GM20431 (cell line): ENCODE measurements around the gene TANC1.

Experiments used
- in situ Hi-C: fragments of 300-500 bp; cut with MseI, MboI; formaldehyde crosslinking; loops from one replicate; pipeline ENCODE4 v1.15.0; 2020; ENCODE audit warnings: low sequenced_read_pairs; ENCODE audit not compliant: unreplicated experiment

Gene TANC1

DNA sequence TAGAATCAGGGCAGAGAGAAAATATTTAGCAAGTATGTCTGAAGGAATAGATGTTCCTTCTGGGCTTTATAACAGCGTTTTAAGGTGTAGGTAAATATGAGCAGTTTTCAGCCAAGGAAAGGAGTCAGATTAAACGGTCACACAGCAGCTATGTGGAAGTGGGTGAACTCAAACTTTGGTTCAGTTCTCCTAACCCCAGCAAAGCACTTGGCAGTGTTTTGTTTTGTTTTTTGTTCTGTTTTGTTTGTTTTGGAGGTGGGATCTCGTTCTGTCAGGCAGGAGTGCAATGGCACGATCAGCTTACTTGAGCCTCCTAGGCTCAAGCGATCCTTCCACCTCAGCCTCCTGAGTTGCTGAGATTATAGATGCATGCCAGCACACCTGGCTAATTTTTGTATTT lies 24.6 kb downstream of the TANC1 start:
- in situ Hi-C loops, result no loop called here

GRCh38 chr2:158993721-158994587 lies 25.5 kb downstream of the TANC1 start:
- in situ Hi-C loops, result no loop called here

GRCh38 chr2:158994920-158995676 lies 26.7 kb downstream of the TANC1 start:
- in situ Hi-C loops, result no loop called here

GRCh38 chr2:158995677-158996049 lies 27.2 kb downstream of the TANC1 start:
- in situ Hi-C loops, result no loop called here

DNA sequence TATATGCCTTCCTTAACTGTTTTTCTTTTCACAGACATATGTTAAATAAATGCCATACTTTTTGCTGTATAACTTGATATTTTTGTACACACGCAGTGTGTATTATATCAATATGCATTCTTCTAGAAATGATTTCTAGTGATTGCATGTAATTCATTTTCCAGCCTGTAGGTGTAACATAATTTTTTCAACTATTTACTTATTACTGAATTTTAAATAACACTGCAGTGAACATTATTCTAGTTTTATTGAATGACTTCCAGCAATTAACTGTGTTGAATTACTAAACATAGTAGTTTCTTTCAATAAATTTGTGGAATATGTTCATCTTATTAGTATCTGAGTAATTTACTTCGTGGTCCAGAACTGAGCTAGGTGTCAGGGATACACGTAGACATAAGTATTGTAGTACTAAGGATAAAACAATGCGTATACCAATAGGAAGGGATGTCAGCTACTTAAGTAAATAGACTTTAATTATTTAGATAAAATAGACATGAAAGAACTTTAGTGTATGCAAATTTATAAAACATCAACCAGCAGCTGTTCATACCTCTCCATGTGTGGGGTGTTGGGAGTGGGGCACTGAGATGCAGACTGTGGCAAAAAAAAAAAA lies 28.0 kb downstream of the TANC1 start:
- in situ Hi-C loops, result no loop called here

- in situ Hi-C loops, result no loop called here
Measured at GRCh38 chr2:158997037-158997790, 28.8 kb downstream of the TANC1 start.

- in situ Hi-C loops, result no loop called here
Measured at GRCh38 chr2:158998551-158999248, 30.3 kb downstream of the TANC1 start.

DNA sequence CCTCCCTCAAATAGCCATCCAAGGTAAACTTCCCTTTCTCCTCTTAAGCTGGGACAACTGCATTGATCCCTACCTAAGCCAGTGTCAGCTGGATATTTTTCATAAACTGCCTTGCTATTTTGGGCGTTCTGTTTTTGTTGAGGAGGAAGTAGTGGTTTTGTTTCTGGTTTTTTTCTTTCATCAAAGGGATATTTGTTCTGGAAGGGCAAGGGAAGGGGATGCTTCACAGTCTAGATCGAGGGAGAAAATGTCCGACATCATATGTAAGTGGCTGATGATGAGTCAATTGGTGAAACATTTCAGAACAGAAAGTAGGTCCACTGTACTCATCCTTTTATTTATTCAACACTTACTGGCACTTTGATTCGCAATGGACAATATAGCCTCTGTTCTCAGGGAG lies 31.0 kb downstream of the TANC1 start:
- in situ Hi-C loops, result no loop called here

DNA sequence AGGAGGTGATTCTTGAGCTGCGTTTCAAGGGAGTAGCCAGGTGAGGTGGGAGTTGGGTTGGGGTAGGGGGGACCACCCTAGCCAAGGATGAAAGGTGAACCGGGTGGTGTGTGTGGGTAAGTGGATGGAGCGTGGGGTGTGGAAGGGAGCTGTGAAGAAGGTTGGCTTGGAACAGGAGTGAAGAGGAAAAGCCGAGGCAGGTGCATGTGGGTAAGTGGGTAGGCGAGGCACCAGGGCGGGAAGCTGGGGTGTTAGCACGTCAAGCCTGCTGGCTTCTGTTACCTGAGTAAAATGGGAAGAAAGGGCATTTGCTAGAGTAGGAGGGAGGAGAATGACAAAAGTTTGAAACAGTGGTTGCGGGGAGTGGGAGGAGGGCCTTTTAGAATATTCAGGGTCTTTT lies 31.6 kb downstream of the TANC1 start:
- in situ Hi-C loops, result no loop called here

DNA sequence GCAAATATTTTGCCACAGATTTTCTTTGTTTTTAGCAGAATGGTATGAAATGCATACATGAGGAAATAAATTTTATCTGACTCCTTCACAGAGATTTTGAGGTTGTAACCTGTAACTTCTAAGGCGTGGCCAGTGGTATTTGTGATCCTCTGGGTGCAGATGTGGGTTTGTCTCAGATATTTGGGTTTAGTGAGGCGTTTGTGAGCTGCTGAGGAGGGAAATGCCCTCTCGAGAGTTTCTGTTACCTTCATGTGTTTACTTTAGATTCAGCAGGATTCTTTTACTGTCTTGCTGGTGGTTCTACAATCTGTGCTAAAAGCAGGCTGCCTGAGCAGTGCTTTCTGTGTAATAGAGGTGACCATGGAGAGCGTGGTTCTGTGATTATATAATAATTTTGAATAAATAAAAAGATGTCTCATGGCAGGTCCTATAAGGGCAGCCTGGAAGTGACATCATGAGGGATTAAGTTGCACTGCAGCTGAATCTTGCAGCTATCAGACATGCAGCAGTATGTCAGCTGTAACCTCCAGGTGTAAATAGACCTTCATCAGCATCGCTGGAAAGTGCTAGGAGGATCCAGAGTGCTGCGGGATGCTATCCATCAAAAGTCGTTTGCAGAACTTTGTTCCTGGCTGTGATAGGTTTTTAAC lies 34.1 kb downstream of the TANC1 start:
- in situ Hi-C loops, result no loop called here

DNA sequence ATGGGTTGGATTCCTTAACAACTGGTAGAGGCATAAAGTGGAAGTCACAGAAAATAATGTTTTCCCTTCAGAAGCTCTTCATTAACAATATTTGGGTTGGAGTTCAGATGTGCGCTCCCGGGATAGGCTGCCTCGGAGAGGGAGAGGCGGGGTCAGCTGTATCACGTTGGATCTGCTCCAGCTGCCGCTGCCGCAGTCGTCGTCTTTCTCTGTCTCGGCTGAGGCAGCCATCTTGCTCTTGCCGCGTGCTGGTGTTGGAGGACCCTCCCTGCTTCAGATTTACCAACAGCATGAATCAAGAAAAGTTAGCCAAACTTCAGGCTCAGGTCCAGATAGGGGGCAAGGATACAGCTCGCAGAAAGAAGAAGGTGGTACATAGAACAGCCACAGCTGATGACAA lies 35.1 kb downstream of the TANC1 start:
- in situ Hi-C loops, result no loop called here

DNA sequence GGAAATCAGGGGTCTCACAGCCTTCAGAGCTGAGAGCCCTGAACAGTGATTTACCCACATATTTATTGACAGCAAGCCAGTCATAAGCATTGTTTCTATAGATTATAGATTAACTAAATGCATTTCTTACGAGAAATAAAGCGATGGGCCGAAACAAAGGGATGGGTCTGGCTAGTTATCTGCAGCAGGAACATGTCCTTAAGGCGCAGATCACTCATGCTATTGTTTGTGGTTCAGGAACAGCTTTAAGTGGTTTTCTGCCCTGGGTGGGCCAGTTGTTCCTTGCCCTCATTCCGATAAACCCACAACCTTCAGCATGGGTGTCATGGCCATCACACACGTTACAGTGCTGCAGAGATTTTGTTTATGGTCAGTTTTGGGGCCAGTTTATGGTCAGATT lies 36.4 kb downstream of the TANC1 start:
- in situ Hi-C loops, result no loop called here

- in situ Hi-C loops, result no loop called here
Measured at GRCh38 chr2:159009940-159010339, 41.5 kb downstream of the TANC1 start.

GRCh38 chr2:159010340-159010739 lies 41.9 kb downstream of the TANC1 start:
- in situ Hi-C loops, result no loop called here

GRCh38 chr2:159010963-159011362 lies 42.5 kb downstream of the TANC1 start:
- in situ Hi-C loops, result no loop called here

DNA sequence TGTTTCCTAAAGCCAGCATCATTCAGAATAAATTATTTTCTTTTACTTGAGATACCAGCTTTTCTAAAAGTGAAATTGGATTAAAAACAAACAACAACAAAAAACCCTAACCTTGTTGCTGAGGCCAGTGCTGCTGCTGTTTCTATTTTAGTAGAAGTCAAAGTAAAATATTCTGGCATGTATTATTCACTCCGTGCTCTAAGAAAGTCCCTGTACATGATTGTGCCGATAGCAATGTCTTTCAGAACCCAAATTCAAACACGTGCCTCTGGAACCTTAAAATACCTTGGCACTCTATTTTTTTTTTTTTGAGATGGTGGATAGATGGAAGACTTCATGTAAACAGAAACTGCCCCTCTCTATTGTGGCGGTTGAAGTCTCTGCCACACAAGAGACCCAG lies 43.7 kb downstream of the TANC1 start:
- in situ Hi-C loops, result no loop called here

DNA sequence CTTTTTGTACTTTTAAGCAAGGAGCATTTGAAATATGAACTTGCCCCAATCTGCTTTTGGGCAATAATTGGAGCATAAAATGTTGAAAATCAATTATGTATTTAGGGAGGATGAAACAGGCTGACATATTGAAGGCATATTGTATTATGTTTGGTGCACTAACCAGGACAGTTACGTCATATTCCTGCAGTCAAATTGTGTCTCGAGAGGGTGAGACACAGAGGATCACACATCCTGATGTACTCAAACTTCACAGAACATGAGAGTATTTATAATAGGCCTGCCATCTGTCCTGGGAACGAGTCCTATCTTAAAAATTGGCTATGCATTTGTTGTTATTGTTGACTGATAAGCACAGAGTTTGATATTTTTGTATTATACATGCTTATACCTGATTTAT lies 44.7 kb downstream of the TANC1 start:
- in situ Hi-C loops, result no loop called here

GRCh38 chr2:159015174-159015573 lies 46.7 kb downstream of the TANC1 start:
- in situ Hi-C loops, result no loop called here

DNA sequence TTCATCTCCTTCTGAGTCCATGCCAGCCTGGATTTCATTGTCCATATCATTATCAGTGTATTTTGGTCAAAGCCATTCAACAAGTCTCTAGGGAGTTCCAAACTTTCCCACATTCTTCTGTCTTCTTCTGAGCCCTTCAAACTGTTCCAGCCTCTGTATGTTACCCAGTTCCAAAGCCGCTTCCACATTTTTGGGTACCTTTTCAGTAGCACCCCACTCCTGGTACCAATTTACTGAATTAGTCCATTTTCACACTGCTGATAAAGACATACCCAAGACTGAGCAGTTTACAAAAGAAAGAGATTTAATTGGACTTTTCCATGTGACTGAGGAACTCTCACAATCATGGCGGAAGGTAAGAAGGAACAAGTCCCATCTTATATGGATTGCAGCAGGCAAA lies 47.4 kb downstream of the TANC1 start:
- in situ Hi-C loops, result no loop called here
